ENCODE results near the gene KCNQ5.

GRCh38 chr6:72623808-72624207 lies 1.9 kb downstream of the KCNQ5 start:
- TF ChIP-seq MYC (IDR thresholded peaks at IDR 0.05; ENCODE audit: insufficient read depth, insufficient read length, insufficient replicate concordance, low read length, severe bottlenecking) (no peak), CTCF (IDR thresholded peaks at IDR 0.05 in 2 of 3, conservative IDR thresholded peaks at IDR 0.05 in 1 of 3; ENCODE audit: control insufficient read depth in 2 of 3, extremely low read depth in 1 of 3, insufficient read depth in 1 of 3, low read depth in 3 of 3, low read length in 3 of 3) (no peak), HDAC6 (IDR thresholded peaks at IDR 0.05; ENCODE audit: unreplicated experiment) (no peak), NR2C1 (IDR thresholded peaks at IDR 0.05) (no peak), SRF (IDR thresholded peaks at IDR 0.05; ENCODE audit: low read depth in 2 of 2, low read length in 2 of 2) (no peak), CEBPB (IDR thresholded peaks at IDR 0.05; ENCODE audit: borderline replicate concordance in 1 of 2, low read depth in 2 of 2, low read length in 2 of 2) (no peak), USF2 (IDR thresholded peaks at IDR 0.05; ENCODE audit: borderline replicate concordance, low read depth, low read length) (no peak), POLR2AphosphoS5 (IDR thresholded peaks at IDR 0.05; ENCODE audit: low read length) (no peak)

All from GM12878 (cell line).